ENCODE data around the gene PEX16.

GRCh38 chr11:45918962-45919675 is 1.4 kb upstream of the PEX16 start:
- TF ChIP-seq EP300 (IDR thresholded peaks at IDR 0.05; ENCODE audit: borderline replicate concordance), result no peak
- TF ChIP-seq TEAD4 (IDR thresholded peaks at IDR 0.05), result no peak
- TF ChIP-seq REST (IDR thresholded peaks at IDR 0.05; ENCODE audit: low read depth), result no peak
- TF ChIP-seq TAF1 (IDR thresholded peaks at IDR 0.05; ENCODE audit: low read depth), result no peak
- TF ChIP-seq USF1 (IDR thresholded peaks at IDR 0.05), result no peak
- TF ChIP-seq CEBPB (IDR thresholded peaks at IDR 0.05), result no peak
- no peak for TF ChIP-seq FOXM1 (IDR thresholded peaks at IDR 0.05; ENCODE audit: borderline replicate concordance, low read depth)
